Lower leg skin (tissue), 4 donors: Measurements from ENCODE around the gene PCDHA10. TPM values are rescaled to one million over a fixed set of nuclear protein-coding genes. Genes with fewer than 3 reads are reported as not detected.
"Not testable (repeated sequence)": the region's sequence is repeated elsewhere in the genome, so short reads cannot be mapped to it uniquely, and the experiment has no call there.

Experiments used
- DNase-seq, 2 donors: peaks; one replicate each; pipeline ENCODE4 v3.0.0-alpha.2; 2019; ENCODE audit warnings: low spot score in 2 of 2
- H3K4me3 ChIP-seq: fragments of 200-600 bp; sonication (generic); 2 replicates; pipeline ENCODE4 v1.5.1; 2017; ENCODE audit warnings: mild to moderate bottlenecking, low read depth; ENCODE audit not compliant: poor library complexity, severe bottlenecking
- POLR2A ChIP-seq, 2 donors: fragments of 450-650 bp; IDR thresholded peaks; one replicate each; pipeline ENCODE4 v1.6.1; 2016 to 2017; ENCODE audit warnings: antibody characterized with exemption in 2 of 2, mild to moderate bottlenecking in 1 of 2, moderate library complexity in 1 of 2
- WGBS, 2 donors: methylation state at CpG; one replicate each; pipeline ENCODE4 v1.1.5; 2018; 5-methylcytosine and 5-hydroxymethylcytosine counted together
- intact Hi-C: fragments of 100-400 bp; cut with DNase I; formaldehyde crosslinking; loops from one replicate; pipeline ENCODE4 v1.15.0; 2023; ENCODE audit warnings: low total_unique reads
- total RNA-seq, 4 donors: library from RNA; depleted of rRNA; stranded (reverse); fragments of >200 nt; gene quantifications; one replicate each; pipeline ENCODE4 v1.1.0, GENCODE V29; 2016
- TF ChIP-seq, protein P1 (sequence below), 3 donors: fragments of 450-650 bp; IDR thresholded peaks; one replicate each; pipeline ENCODE4 v1.5.1; 2016; ENCODE audit warnings: antibody characterized with exemption in 3 of 3, mild to moderate bottlenecking in 3 of 3, moderate library complexity in 2 of 3

Gene PCDHA10
- total RNA-seq, 4 donors from 2014 or later, result 0.08 to 1.0 (median 0.55) TPM

DNA sequence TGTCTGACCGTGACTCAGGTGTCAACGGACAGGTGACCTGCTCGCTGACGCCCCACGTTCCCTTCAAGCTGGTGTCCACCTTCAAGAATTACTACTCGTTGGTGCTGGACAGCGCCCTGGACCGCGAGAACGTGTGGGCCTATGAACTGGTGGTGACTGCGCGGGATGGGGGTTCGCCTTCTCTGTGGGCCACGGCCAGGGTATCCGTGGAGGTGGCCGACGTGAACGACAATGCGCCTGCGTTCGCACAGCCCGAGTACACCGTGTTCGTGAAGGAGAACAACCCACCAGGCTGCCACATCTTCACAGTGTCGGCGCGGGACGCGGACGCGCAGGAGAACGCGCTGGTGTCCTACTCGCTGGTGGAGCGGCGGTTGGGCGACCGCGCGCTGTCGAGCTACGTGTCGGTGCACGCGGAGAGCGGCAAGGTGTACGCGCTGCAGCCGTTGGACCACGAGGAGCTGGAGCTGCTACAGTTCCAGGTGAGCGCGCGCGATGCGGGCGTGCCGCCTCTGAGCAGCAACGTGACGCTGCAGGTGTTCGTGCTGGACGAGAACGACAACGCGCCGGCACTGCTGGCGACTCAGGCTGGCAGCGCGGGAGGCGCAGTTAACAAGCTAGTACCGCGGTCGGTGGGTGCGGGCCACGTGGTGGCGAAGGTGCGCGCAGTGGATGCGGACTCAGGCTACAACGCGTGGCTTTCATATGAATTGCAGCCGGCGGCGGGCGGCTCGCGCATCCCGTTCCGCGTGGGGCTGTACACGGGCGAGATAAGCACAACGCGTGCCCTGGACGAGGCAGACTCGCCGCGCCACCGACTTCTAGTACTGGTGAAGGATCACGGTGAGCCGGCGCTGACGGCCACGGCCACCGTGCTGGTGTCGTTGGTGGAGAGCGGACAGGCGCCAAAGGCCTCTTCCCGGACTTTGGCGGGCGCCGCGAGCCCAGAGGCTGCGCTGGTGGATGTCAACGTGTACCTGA is 14.8 kb downstream of the PCDHA10 start:
- no peak for DNase-seq
- H3K4me3 ChIP-seq, result no peak overlapping the region
- TF ChIP-seq POLR2A (IDR thresholded peaks at IDR 0.05), result no peak
- TF ChIP-seq, protein P1, sequence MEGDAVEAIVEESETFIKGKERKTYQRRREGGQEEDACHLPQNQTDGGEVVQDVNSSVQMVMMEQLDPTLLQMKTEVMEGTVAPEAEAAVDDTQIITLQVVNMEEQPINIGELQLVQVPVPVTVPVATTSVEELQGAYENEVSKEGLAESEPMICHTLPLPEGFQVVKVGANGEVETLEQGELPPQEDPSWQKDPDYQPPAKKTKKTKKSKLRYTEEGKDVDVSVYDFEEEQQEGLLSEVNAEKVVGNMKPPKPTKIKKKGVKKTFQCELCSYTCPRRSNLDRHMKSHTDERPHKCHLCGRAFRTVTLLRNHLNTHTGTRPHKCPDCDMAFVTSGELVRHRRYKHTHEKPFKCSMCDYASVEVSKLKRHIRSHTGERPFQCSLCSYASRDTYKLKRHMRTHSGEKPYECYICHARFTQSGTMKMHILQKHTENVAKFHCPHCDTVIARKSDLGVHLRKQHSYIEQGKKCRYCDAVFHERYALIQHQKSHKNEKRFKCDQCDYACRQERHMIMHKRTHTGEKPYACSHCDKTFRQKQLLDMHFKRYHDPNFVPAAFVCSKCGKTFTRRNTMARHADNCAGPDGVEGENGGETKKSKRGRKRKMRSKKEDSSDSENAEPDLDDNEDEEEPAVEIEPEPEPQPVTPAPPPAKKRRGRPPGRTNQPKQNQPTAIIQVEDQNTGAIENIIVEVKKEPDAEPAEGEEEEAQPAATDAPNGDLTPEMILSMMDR (IDR thresholded peaks at IDR 0.05), result no peak
- intact Hi-C loops, result no loop called here
- 54 to 59% methylated on average over 111 to 113 of the region's 114 CpGs for WGBS, 2 donors

DNA sequence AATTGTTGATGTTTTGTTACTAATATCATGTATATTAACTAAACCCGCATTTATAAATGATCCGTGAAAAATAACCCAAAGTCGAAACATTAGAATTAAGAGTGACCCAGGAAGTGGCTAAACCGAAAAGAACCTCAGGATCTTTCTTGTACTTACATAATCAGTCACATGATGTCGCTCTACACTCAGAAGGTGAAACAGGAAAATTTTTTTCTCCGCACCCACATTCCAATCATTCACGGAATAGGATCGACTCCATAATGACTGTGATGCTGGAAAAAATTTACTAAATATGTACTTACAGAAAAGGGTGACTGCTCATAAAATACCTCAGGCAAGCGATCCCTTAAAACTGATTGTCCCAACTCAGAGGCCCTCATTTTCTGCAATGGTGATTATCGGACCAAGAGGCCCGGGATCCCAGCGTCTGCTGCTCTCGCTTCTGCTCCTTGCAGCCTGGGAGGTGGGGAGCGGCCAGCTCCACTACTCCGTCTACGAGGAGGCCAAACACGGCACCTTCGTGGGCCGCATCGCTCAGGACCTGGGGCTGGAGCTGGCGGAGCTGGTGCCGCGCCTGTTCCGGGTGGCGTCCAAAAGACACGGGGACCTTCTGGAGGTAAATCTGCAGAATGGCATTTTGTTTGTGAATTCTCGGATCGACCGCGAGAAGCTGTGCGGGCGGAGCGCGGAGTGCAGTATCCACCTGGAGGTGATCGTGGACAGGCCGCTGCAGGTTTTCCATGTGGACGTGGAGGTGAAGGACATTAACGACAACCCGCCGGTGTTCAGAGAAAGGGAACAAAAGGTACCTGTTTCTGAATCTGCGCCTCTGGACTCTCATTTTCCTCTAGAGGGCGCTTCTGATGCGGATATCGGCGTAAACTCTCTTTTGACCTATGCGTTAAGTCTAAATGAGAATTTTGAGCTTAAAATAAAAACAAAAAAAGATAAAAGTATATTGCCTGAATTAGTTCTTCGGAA is 19.7 kb downstream of the PCDHA10 start, which contains the start of gene PCDHA12:
PCDHA12 (plus strand) TSS at position 224 of the 981 bp plus-strand sequence; CDS start at position 389, 165 bp downstream.
- no peak for DNase-seq
- no peak within 1 kb of the TSS for H3K4me3 ChIP-seq
- intact Hi-C loops, result no loop called here
- TF ChIP-seq, protein P1 (IDR thresholded peaks at IDR 0.05), result no peak
- WGBS, 2 donors, result 19 to 20% methylated on average over 37 to 41 of the region's 47 CpGs

DNA sequence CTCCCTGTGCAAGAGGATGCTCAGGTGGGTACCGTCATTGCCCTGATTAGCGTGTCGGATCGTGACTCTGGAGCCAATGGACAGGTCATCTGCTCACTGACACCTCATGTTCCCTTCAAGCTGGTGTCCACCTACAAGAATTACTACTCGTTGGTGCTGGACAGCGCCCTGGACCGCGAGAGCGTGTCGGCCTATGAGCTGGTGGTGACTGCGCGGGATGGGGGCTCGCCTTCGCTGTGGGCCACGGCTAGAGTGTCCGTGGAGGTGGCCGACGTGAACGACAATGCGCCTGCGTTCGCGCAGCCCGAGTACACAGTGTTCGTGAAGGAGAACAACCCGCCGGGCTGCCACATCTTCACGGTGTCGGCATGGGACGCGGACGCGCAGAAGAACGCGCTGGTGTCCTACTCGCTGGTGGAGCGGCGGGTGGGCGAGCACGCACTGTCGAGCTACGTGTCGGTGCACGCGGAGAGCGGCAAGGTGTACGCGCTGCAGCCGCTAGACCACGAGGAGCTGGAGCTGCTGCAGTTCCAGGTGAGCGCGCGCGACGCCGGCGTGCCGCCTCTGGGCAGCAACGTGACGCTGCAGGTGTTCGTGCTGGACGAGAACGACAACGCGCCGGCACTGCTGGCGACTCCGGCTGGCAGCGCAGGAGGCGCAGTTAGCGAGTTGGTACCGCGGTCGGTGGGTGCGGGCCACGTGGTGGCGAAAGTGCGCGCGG is 21.0 kb downstream of the PCDHA10 start:
- H3K4me3 ChIP-seq, DNase-seq, intact Hi-C loops: not testable (repeated sequence)
- WGBS, 2 donors, result 47 to 52% methylated on average over 49 to 79 of the region's 80 CpGs

DNA sequence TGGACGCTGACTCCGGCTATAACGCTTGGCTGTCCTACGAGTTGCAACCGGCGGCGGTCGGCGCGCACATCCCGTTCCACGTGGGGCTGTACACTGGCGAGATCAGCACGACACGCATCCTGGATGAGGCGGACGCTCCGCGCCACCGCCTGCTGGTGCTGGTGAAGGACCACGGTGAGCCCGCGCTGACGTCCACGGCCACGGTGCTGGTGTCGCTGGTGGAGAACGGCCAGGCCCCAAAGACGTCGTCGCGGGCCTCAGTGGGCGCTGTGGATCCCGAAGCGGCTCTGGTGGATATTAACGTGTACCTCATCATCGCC is 21.5 kb downstream of the PCDHA10 start:
- WGBS, 2 donors, result 52 to 70% methylated on average over 2 to 15 of the region's 37 CpGs
- TF ChIP-seq POLR2A (IDR thresholded peaks at IDR 0.05), result no peak
- TF ChIP-seq, protein P1 (IDR thresholded peaks at IDR 0.05), result no peak
- intact Hi-C loops, result no loop called here
- no peak overlapping the region for H3K4me3 ChIP-seq
- no peak for DNase-seq

DNA sequence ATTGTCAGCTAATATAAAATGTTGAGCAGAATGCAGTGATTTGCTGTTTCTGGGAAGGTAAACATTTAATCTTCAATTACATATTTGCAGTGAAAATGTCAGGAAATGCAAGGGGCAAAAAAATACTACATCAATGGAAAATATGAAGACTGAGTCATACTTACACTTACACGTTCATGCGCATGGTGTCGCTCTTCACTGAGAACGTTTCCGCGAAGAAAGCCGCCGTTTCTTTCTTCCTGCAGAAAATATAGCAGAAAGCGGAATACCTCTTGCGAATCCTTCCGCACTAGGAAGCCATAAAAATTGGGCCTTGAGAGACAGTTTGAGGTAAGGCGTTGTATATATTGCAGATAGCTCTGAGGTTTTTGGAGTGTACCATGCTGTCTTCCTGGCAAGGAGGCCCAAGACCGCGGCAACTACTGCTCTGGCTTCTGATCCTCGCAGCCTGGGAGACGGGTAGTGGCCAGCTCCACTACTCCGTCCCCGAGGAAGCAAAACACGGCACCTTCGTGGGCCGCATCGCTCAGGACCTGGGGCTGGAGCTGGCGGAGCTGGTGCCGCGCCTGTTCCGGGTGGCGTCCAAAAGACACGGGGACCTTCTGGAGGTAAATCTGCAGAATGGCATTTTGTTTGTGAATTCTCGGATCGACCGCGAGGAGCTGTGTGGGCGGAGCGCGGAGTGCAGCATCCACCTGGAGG is 26.3 kb downstream of the PCDHA10 start, which contains the start of gene PCDHA13:
PCDHA13 (plus strand) TSS at position 236 of the 702 bp plus-strand sequence; CDS start at position 381, 145 bp downstream.
- WGBS, 2 donors, result 15 to 19% methylated on average over 27 to 35 of the region's 35 CpGs
- intact Hi-C loops, result no loop called here
- no peak within 1 kb of the TSS for H3K4me3 ChIP-seq
- DNase-seq, result no peak
- no peak for TF ChIP-seq POLR2A (IDR thresholded peaks at IDR 0.05)
- TF ChIP-seq, protein P1 (IDR thresholded peaks at IDR 0.05), result no peak
